Mucosa of rectum (tissue), 2 donors: Measurements from ENCODE around the gene KAT6B.

Experiments used
- H3K27ac ChIP-seq, 2 donors: one replicate each; pipeline ENCODE4 v1.7.0; 2013; ENCODE audit warnings: inconsistent platforms in 2 of 2, low read depth in 2 of 2, low read length in 2 of 2
- H3K27me3 ChIP-seq, 2 donors: one replicate each; pipeline ENCODE4 v1.7.0; 2013; ENCODE audit warnings: low read length in 2 of 2; ENCODE audit not compliant: control insufficient read depth in 2 of 2, insufficient read depth in 2 of 2
- H3K36me3 ChIP-seq, 2 donors: one replicate each; pipeline ENCODE4 v1.7.0; 2013; ENCODE audit warnings: low read length in 2 of 2; ENCODE audit not compliant: control insufficient read depth in 2 of 2, insufficient read depth in 2 of 2
- H3K4me1 ChIP-seq, 2 donors: one replicate each; pipeline ENCODE4 v1.7.0; 2013; ENCODE audit warnings: low read length in 2 of 2, mild to moderate bottlenecking in 1 of 2; ENCODE audit not compliant: control insufficient read depth in 2 of 2, insufficient read depth in 2 of 2
- H3K4me3 ChIP-seq, 2 donors: one replicate each; pipeline ENCODE4 v1.7.0; 2013; ENCODE audit warnings: low read length in 2 of 2
- H3K9ac ChIP-seq, 2 donors: one replicate each; pipeline ENCODE4 v1.7.0; 2013; ENCODE audit warnings: low read length in 2 of 2, low read depth in 1 of 2, mild to moderate bottlenecking in 1 of 2
- H3K9me3 ChIP-seq, 2 donors: one replicate each; pipeline ENCODE4 v1.7.0; 2013; ENCODE audit warnings: low read length in 2 of 2; ENCODE audit not compliant: control insufficient read depth in 2 of 2
- donor health status: healthy.
- donor health status: Normal muscosa, but diverticular disease.

The KAT6B gene

DNA sequence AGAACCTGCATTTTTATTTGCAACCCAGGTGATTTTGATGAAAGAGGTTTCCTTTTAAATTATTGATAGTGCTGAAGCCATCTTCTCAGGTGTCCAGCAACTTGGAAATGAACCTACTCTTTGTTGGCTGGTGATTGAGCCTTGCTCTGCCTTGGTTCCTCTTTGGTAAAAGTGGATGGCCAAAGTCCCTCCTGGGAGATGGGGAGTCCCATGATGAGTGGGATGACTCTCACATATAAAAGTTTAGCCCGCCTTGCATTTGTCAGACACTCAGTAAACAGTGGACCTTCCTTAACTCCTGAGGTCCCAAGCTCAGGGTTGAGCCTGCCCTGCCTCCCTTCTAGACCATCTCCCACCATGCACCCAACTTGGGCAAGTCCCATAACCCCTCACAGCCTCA, 28.9 kb upstream of the KAT6B start:
- Histone ChIP-seq H3K9ac (no peak overlapping the region), H3K36me3 (no peaks in the 10 kb centered on the region), H3K4me3 (no peak overlapping the region), H3K27ac (no peak overlapping the region), H3K9me3 (no peaks in the 10 kb centered on the region), H3K4me1 (no peaks in the 10 kb centered on the region), H3K27me3 (no peaks in the 10 kb centered on the region)

DNA sequence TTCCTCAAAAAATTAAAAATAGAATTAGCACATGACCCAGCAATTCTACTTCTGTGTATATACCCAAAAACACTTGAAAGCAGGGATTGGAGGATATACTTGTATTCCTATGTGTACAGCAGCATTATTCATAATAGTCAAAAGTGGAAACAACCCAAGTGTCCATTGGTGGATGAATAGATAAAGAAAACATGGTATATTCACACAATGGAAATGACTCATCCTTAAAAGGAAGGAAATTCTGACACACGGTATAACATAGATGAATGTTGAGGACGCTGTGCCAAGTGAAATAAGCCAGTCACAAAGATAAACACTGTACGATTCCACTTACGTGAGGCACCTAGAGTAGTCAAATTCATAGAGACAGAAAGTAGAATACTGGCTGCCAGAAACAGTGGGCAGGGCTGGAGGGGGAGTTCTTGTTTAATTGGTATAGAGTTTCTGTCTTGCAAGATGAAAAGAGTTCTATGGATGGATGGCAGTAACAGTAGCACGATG, 26.6 kb upstream of the KAT6B start:
- Histone ChIP-seq H3K27ac (no peak overlapping the region), H3K4me1 (no peaks in the 10 kb centered on the region)

DNA sequence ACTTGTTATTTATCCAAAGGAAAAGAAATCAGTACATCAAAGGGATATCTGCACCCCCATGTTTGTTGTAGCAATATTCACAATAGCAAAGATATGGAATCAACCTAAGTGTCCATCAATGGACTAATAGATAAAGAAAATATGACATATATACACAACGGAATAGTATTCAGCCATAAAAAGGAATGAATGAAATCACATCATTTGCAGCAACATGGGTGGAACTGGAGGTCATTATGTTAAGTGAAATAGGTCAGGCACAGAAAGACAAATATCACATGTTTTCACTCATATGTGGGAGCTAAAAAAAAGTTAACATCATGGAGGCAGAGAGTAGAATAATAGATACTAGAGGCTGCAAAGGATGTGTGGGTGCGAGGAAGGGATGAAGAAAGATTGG, 25.0 kb upstream of the KAT6B start:
- Histone ChIP-seq H3K4me3 (no peak overlapping the region), H3K4me1 (no peaks in the 10 kb centered on the region), H3K36me3 (no peaks in the 10 kb centered on the region), H3K9me3 (no peaks in the 10 kb centered on the region), H3K27me3 (no peaks in the 10 kb centered on the region), H3K27ac (no peak overlapping the region), H3K9ac (no peak overlapping the region)

More for the DNA sequence above, 26.6 kb upstream of the KAT6B start:
- Histone ChIP-seq H3K9ac (no peak overlapping the region), H3K27me3 (no peaks in the 10 kb centered on the region), H3K4me3 (no peak overlapping the region), H3K9me3 (no peaks in the 10 kb centered on the region), H3K36me3 (no peaks in the 10 kb centered on the region)

DNA sequence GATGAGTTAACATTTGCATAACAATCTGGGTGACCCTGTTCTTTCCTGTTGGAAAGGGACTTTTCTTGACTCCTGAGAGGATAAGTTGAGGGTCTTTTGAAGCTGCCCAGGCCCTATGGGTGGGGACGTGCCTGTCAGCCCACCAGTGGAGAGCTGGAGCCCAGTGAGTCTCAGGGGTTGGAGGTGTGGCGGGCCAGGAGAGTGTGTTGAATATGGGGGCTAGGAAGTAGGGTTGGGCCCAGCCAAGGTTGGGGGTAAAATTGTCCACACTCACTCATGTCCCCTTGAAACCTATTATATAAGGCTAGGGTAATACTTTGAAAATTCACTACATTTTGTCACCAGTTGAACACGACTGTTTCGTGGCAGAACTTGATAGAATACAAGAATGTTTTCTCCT, 17.9 kb upstream of the KAT6B start:
- H3K4me1 ChIP-seq: no peaks in the 10 kb centered on the region
- H3K9me3 ChIP-seq: no peaks in the 10 kb centered on the region
- H3K27ac ChIP-seq: no peak overlapping the region
- no peaks in the 10 kb centered on the region for H3K36me3 ChIP-seq
- H3K9ac ChIP-seq: no peak overlapping the region
- H3K27me3 ChIP-seq: no peaks in the 10 kb centered on the region
- H3K4me3 ChIP-seq: no peak overlapping the region

DNA sequence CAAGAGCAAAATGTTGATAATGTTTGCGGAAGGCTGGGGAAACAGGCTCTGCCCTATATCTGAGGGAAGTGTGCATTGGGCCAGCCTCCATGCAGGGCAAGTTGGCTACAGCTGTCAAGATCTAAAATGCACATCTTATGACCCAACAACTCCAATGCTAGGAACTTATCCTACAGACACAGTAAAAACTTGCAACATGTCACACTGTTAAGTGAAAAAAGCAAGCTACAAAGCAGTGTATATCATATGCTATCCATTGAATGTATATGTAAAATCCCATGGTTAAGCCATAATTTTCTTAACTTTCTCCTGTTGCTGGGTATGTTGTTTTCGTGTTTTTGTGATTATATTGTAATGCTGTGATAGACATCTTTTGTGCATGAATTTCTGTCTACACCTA, 16.3 kb upstream of the KAT6B start:
- H3K9ac ChIP-seq: no peak overlapping the region
- H3K9me3 ChIP-seq: no peaks in the 10 kb centered on the region
- no peak overlapping the region for H3K27ac ChIP-seq
- no peaks in the 10 kb centered on the region for H3K36me3 ChIP-seq
- H3K4me3 ChIP-seq: no peak overlapping the region
- no peaks in the 10 kb centered on the region for H3K27me3 ChIP-seq
- no peaks in the 10 kb centered on the region for H3K4me1 ChIP-seq

DNA sequence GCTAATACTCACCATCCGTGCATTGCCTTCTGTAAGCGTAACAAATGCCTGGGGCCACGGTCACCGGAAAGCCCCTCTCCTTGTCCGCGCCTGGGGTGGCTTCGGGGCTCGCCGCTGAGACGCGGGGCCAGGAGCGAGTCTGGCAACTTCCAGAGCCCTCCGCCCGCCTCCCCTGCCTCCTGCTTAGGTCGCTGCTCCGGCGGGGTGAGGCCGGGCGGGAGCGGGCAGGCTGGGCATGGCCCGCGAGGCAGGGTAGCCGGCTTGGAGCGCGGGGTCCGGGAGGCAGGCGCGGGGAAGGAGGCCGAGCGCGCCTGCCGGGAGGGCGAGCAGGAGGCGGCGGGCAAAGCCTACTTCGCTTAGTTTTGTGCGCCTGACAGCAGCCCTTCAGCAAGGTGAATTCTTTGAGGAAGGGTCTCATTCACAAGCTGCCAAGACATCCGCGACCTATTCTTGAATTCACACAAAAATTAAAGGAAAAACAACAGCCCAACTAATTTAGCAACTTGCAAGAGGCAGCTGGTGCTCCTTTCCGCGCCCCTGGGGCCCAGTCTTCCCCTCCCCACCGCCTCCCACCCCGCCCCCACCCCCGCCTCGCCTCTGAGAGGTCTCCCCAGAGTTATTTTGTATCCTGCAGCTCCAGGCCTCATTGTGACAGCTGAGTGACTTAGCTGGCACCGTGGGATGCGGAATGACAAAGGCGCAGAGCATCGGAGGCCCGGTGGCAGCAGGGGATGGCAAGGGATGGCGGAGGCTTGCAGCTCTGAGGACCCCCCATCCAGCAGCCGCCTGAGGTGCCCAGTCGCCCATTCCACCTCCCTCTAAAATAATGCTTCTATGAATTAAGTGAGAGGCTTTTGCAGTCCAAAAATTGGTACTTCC, 12.8 kb upstream of the KAT6B start:
- Histone ChIP-seq H3K9ac (no peak overlapping the region), H3K27me3 (no peaks in the 10 kb centered on the region), H3K27ac (no peak overlapping the region), H3K4me1 (no peaks in the 10 kb centered on the region), H3K36me3 (no peaks in the 10 kb centered on the region), H3K9me3 (no peaks in the 10 kb centered on the region), H3K4me3 (no peak overlapping the region)

DNA sequence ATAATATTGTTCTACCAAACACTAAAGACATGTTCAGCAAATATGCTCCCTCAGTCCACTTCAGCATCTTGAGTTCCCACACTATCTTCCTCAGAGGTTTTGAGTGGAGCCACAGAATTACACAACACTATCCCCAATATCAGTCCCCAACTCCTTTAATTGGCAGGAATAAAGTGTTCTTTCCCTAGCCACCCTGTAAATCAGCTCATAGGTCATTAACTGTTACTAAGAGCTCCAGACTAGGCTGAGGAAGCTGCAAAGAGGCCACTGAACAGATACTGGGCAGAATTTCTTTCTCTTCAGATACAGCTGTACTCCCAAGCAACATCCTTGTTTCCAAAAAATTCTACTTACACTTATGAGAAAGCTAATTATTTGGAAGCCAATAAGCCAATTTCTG, 11.6 kb upstream of the KAT6B start:
- no peaks in the 10 kb centered on the region for H3K27me3 ChIP-seq
- no peak overlapping the region for H3K9ac ChIP-seq
- no peaks in the 10 kb centered on the region for H3K9me3 ChIP-seq
- no peaks in the 10 kb centered on the region for H3K4me1 ChIP-seq
- no peaks in the 10 kb centered on the region for H3K36me3 ChIP-seq
- no peak overlapping the region for H3K4me3 ChIP-seq
- H3K27ac ChIP-seq: no peak overlapping the region

DNA sequence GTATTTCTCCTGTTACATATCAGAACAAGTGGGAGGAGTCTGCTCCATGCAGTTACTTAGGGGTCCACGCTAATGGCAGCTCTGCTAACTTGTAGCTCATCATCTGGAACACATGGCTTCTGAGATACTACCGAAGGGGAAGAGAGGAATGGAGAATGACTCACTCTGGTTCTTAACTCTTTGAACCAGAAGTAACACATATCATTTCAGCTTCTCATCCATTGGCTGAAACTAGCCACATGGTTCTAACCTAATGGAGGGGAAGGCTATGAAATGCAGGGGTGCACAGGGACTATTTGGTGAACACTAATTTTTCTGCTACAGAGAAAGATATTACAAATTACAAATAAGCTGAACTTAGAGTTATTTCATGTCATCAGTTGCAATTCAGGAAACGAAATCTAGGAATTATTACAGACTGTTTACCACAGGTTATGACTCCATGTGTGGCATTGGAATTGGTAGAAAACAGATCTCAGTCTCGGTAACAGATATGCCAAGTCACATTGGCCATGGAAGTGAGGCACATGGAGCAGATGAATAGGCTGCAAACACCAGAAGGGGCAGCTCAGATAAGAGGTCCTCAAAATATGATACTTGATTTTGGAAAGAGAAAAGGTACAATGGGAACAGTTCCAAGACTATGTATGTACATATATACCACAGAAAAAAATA, 9.4 kb upstream of the KAT6B start:
- no peaks in the 10 kb centered on the region for H3K36me3 ChIP-seq
- no peaks in the 10 kb centered on the region for H3K27me3 ChIP-seq
- H3K9me3 ChIP-seq: no peaks in the 10 kb centered on the region
- no peak overlapping the region for H3K27ac ChIP-seq
- H3K4me1 ChIP-seq: peaks cover 0 to 7% of the 10 kb centered on the region in 2 donors
- no peak overlapping the region for H3K4me3 ChIP-seq
- no peak overlapping the region for H3K9ac ChIP-seq

DNA sequence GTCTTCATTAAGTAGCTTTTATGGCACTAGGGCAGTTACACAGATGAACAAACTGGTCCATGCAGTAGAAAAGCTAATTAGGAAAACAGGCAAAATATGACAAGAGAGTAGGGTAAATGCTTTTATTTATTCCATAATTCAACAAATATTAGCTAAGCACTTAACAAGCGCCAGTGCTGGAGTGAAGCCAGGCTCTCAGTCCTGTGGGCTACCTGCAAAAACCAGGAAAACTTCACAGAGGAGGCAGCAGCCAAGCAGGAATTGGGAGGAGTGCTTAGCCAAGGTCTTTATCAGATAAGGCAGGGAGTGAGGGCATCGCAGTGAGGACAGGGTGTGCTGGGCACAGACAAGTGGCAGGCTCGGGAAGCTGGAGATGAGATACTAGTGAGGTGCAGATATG, 4.9 kb upstream of the KAT6B start:
- Histone ChIP-seq H3K4me1 (peaks cover 10 to 21% of the 10 kb centered on the region in 2 donors), H3K36me3 (no peaks in the 10 kb centered on the region), H3K4me3 (no peak overlapping the region), H3K9me3 (no peaks in the 10 kb centered on the region), H3K27me3 (no peaks in the 10 kb centered on the region), H3K9ac (no peak overlapping the region), H3K27ac (no peak overlapping the region)

DNA sequence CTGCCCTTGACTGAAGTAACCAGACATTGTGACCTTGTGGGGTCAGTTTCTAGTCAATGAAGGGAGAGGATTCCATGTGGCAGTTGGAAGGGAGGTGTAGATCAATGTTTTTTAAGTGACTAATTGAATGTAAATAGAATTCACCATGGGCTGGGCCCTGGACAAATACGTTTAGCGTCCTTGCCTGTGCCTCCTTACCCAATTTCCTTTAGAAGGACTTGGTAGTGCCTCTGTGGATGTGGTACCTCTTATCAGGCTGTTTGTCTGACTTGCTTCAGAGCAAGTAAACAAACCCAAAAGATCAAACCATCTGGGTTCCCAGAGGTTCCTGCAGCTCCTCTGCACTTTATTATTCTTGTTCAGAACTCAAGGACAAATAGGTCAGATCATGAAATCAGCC, 4.3 kb upstream of the KAT6B start:
- Histone ChIP-seq H3K27ac (no peak overlapping the region), H3K4me3 (no peak overlapping the region), H3K36me3 (no peaks in the 10 kb centered on the region), H3K9me3 (no peaks in the 10 kb centered on the region), H3K27me3 (no peaks in the 10 kb centered on the region), H3K9ac (no peak overlapping the region), H3K4me1 (peaks cover 10 to 21% of the 10 kb centered on the region in 2 donors)
